Activated CD4-positive, alpha-beta T cell treated with anti-CD3 and anti-CD28 coated beads, Interleukin-2, Interleukin-6, amounts not matched to agents 100 ng/mL and 50 ng/mL, durations not matched to agents 16 hours and 8 hours (primary cell): ENCODE results near the gene FHOD3.
A peak's percentile ranks its signal among the peaks of the same experiment; 100 is the strongest.

ENCODE experiments used
- DNase-seq: peaks from one replicate; pipeline ENCODE4 v3.0.0-alpha.2; 2020

The FHOD3 gene

GRCh38 chr18:36415171-36415570 is 117.7 kb downstream of the FHOD3 start:
- no peak for DNase-seq

DNA sequence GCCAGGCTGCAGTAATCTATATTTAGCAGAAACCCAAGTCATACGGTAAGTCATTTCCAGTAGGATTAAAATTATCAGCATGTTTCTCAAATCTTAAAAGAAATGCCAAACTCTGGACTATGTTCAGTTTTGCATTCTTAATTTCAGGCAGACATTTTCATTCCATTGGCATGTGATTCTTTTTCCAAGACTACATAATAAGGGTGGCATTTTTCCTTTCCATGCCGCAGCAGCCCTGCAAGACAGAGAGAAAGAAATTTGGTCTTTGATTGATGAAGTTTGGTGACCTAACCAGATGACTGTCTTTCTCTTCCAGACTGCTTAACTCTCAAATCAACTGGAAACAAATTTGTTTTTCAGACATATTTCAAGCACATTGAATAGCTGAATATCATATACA is 118.1 kb downstream of the FHOD3 start:
- DNase-seq, result no peak

GRCh38 chr18:36419188-36419899 is 121.8 kb downstream of the FHOD3 start:
- DNase-seq, result no peak

- DNase-seq, result peak; percentile 36
These were observed 122.5 kb downstream of the FHOD3 start for GRCh38 chr18:36419900-36420531.

DNA sequence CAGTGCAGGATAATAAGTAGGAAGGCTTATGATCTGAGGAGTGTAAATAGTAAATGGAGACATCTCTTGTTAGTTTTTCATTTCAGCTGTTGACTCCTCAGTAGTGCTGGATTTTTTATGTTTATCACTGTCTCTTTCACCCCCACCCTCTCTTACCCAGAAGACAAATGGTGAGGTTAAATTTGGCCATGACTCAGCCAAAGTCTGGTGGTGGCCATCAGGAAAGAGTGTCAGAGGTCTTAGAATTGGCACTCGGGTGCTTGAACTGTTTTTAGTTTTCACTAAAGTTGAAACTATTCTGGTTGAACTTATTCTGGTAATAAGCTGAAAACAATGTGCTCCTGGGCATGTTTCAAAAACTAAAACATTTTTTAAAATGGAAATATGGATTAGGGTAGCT is 123.3 kb downstream of the FHOD3 start:
- DNase-seq, result no peak

DNA sequence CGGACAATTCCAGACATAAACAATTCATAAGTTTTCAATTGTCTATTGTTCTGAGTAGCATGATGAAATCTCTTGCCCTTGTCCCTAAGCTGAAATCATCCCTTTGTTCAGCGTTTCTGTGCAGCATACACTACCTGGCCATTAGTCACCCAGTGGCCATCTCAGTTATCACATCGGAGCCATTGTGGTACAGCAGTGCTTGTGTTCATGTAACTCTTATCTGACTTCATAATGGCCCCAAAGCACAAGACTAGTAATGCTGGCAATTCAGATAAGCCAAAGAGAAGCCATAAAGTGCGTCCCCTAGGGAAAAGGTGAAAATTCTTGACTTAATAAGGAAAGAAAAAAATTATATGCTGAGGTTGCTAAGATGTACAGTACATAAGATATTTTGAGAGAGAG is 127.2 kb downstream of the FHOD3 start:
- no peak for DNase-seq

GRCh38 chr18:36427369-36427768 is 129.9 kb downstream of the FHOD3 start:
- DNase-seq, result no peak

- DNase-seq, result no peak
These were observed 130.3 kb downstream of the FHOD3 start for GRCh38 chr18:36427831-36428230.

- DNase-seq, result no peak
These were observed 131.0 kb downstream of the FHOD3 start for GRCh38 chr18:36428431-36429029.

DNA sequence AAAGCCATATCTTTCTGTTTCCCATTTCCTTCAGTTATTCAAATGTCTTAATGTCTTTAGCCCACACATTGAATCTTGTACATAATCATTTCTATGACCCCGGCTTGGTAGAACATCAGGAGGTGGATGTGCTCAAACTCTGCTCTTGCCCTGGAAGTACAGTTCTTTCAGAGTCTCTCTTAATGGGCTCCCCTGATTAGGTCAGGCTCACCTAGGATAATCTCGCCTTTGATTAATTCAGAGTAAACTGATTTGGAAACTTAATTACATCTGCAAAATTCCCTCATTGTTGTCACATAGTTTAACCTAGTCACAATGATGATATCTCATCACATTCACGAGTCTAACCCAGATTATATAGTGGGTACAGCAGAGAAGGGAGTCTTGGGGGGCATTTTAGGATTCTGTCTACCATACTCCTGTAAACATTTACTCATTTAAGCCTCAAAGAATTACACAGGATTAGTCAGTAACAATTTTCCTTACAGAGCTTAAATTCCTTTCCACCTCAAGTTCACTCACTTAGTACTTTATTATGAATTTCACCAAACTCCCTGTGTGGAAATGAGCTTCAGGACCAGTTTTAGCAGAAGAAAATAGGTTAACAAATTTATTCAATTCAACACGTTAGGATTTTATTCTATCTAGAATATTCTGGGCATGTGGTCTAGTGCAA is 135.5 kb downstream of the FHOD3 start:
- no peak for DNase-seq

DNA sequence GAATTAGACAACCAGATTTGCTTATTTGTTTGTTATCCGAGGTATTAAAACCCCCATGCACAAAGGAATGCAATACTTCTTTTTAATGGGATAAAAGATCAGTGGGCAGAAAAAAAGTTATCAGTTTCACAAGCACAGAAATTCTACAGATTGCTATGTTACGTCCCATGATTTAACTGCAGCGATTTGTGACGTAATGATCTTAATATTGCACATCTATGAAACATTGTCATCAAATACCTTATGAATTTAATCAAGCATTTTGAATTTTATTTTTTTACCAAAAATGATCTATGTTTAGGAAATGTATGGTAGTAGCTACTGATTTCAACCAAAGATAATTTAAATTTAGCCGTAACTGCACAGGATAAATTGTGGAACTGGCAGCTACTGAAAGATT is 138.9 kb downstream of the FHOD3 start:
- no peak for DNase-seq

DNA sequence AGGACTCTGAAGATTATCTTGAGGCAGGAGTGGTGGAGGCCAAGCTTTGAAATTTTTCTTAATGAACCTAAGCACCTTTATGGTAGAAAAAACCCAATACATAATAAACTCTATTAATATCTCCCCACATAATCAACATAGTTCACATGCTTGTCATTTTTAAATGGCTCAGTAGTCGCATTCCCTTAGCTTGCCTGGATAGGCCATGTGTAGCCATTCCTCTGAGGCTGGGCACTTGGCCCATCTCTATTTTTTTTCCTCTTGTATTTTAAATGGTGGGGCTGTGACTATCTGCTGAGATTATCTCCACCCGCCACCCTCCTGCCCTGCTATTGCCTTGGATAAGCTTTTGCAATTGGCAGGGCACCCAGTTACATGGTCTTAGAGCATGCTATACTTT is 143.1 kb downstream of the FHOD3 start:
- no peak for DNase-seq

DNA sequence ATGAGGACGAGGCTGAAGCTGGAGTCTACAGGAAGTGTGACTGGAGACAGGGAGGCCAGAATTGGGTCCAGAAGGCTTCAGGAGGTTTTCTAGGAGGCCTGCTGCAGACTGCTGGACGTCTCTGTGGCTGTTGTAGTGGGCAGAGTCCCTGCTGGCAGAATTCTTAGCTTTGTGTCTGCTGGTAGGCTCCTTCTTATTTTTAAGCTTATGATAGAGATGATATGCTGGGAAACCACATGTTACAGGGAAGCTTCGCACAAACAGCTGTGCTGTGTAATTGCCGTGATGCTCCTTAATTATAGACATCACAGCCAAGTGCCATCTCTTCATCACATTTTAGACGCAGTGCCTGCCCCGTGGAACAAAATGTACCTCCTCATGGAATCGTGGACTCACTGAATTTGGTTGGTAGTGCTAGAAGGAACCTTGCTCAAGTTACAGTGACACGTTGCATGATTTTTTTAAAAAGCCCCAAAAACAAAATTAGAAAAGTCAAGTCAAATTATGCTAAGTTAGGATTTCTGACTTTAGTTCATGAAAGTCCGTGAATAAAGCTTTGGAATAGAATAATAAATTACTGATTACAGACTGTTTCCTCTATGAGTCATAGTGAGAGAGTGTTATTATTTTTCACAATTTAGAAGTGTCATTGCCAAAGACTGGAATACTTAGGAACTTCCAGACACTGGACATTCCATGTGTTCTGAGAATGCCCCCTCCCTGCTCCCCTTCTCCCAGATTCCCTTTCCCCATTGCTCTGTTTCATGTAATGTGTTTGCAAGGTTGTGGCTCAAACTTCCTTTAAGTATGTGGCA is 144.1 kb downstream of the FHOD3 start:
- DNase-seq, result no peak

DNA sequence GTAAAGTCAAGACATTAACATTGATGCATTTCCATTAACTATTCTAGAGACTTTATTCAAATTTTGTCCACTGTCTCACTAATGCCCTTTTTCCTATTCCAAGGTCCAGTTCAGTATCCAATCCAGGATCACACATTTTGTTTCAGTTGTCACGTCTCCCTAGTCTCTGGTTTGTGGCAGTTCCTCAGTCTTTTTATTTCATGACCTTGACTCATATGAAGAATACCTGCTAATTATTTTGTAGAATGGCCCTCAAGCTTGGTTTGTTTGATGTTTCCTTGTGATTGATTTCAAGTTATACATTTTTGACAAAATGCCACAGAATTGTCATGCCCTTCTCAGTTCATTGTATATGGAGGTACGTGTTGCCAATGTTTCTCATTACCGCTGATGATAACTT is 145.2 kb downstream of the FHOD3 start:
- DNase-seq, result no peak

- DNase-seq, result no peak
These were observed 148.5 kb downstream of the FHOD3 start for GRCh38 chr18:36446059-36446458.

- DNase-seq, result no peak
These were observed 151.1 kb downstream of the FHOD3 start for GRCh38 chr18:36448384-36449290.

GRCh38 chr18:36449451-36449850 is 151.9 kb downstream of the FHOD3 start:
- no peak for DNase-seq

GRCh38 chr18:36450264-36450663 is 152.8 kb downstream of the FHOD3 start:
- DNase-seq, result no peak

GRCh38 chr18:36451454-36452251 is 154.1 kb downstream of the FHOD3 start:
- DNase-seq, result no peak

GRCh38 chr18:36454245-36454644 is 156.7 kb downstream of the FHOD3 start:
- no peak for DNase-seq

DNA sequence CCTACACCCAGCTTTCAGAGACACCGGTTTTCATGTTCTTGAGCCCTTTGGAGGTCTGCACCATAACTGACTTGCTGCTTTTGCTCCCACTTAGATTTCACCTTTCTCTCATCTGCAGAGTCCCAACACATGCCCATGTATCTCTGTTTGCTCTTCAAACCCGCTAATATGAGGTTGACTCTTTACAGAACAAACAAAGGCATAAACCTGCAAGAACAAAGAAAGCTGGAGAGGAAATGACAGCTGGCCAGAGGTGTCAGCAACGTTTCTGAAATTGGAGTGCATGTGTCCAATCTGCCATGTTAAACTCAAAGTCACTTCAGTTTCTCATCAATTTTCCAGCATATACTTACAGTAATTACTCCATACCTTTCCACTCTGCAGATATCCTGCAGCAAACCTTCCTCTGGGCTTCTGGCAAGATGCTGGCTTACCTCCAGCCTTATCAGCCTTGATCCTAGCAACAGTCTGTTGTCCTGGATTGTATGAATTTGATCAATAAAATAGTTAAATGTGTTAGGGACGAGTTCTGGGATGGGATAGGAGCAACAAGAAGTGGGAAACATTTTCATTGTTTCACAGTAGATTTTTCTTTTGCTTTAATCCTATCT is 157.4 kb downstream of the FHOD3 start:
- DNase-seq, result no peak
